Measurements from ENCODE around the gene DNAH17.

DNA sequence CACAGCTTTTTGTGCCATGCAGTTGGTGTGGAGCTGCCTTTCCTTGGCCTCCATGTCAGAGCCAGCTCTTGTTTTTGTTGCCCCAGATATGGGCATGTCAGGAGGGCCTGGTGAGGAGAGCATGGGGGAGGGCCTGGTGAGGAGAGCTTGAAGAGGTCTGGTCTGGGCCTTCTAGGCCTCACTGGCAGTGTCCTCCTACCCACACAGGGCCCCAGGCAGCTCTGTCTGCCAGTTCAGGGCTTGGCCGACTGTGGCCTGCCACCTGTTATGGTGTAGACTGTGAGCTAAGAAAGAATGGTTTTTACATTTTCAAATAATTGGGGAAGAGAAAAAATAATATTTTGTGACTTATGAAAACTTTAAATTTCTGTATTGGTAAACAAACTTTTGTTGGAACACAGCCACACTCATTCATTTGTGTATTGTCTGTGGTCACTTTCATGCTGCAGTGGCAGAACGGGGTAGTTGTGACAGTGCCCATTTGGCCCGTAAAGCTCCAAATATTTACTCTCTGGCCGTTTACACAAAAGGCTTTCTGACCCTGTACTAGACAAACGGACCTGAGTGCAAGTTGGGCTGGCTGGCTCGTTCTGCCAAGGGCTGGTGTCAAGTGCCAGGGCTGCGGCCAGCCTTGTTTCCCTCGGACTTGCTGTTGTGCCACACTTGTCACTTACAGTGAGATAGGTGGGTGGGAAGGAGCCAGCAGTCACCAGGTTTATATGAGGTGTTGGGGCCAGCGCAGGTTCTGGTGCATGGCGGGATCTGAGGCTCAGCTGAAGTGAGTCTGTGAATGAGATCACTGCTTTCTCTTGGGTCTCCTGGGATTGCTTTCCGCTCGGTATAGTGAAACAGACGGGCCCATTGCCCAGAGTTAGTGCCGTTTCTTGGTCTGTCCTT, 180.5 kb downstream of the DNAH17 start:
- TF ChIP-seq, protein P1, sequence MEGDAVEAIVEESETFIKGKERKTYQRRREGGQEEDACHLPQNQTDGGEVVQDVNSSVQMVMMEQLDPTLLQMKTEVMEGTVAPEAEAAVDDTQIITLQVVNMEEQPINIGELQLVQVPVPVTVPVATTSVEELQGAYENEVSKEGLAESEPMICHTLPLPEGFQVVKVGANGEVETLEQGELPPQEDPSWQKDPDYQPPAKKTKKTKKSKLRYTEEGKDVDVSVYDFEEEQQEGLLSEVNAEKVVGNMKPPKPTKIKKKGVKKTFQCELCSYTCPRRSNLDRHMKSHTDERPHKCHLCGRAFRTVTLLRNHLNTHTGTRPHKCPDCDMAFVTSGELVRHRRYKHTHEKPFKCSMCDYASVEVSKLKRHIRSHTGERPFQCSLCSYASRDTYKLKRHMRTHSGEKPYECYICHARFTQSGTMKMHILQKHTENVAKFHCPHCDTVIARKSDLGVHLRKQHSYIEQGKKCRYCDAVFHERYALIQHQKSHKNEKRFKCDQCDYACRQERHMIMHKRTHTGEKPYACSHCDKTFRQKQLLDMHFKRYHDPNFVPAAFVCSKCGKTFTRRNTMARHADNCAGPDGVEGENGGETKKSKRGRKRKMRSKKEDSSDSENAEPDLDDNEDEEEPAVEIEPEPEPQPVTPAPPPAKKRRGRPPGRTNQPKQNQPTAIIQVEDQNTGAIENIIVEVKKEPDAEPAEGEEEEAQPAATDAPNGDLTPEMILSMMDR (IDR thresholded peaks at IDR 0.05): no peak
- TF ChIP-seq POLR2A (IDR thresholded peaks at IDR 0.05): no peak
- no peak for TF ChIP-seq POLR2AphosphoS5 (IDR thresholded peaks at IDR 0.05)
